ENCODE data around the gene LAMC2. TPM values are rescaled to one million over a fixed set of nuclear protein-coding genes. Genes with fewer than 3 reads are reported as not detected.
A peak's percentile ranks its signal among the peaks of the same experiment; 100 is the strongest.

The LAMC2 gene
- total and polyA plus RNA-seq, 9 of the 15 experiments (the other 6 are each of a cell fraction or from before 2014, with no cell fraction given): 0.02 to 0.03 TPM; not detected in 7

- TF ChIP-seq UBTF (IDR thresholded peaks at IDR 0.05; ENCODE audit: borderline replicate concordance in 1 of 2, low read depth in 2 of 2, low read length in 2 of 2) (no peak), KHSRP (IDR thresholded peaks at IDR 0.05) (no peak), ESRRB (CRISPR knock-in tag; IDR thresholded peaks at IDR 0.05; ENCODE audit: borderline replicate concordance) (no peak), ZBTB8A (IDR thresholded peaks at IDR 0.05; ENCODE audit: partially characterized antibody) (no peak)
Observed at GRCh38 chr1:183235503-183235902, 49.4 kb downstream of the LAMC2 start (continued).

GRCh38 chr1:183236158-183236725 lies 50.2 kb downstream of the LAMC2 start:
- Histone ChIP-seq H3K9ac (ENCODE audit: insufficient read depth in 1 of 2, low read depth in 2 of 2, low read length in 2 of 2) (no peak overlapping the region), H4K20me1 (replicated peaks; ENCODE audit: control insufficient read depth, insufficient read depth, low read length) (no peaks in the 10 kb centered on the region), H3K4me2 (ENCODE audit: insufficient read depth, low read length) (no peak overlapping the region), H3K79me2 (ENCODE audit: control insufficient read depth, insufficient read depth, low read length) (no peaks in the 10 kb centered on the region), H3K9me3 (replicated peaks; ENCODE audit: control insufficient read depth, insufficient read depth, low read depth, low read length) (no peaks in the 10 kb centered on the region), H3K27ac (ENCODE audit: extremely low read depth, low read depth, low read length) (no peak overlapping the region), H3K9me1 (ENCODE audit: control insufficient read depth, insufficient read depth, low read length) (no peaks in the 10 kb centered on the region), H3K4me3 (no peak overlapping the region), H2AFZ (ENCODE audit: low read depth, low read length) (no peak overlapping the region), H3K4me1 (replicated peaks in 1 of 2; ENCODE audit: control insufficient read depth in 2 of 2, insufficient read depth in 2 of 2, low read length in 2 of 2) (no peaks in the 10 kb centered on the region), H3K27me3 (ENCODE audit: control insufficient read depth in 2 of 2, insufficient read depth in 2 of 2, low read length in 2 of 2) (peaks cover 6 to 28% of the 10 kb centered on the region in 2 experiments), H3K36me3 (ENCODE audit: control insufficient read depth, insufficient read depth, low read length) (no peaks in the 10 kb centered on the region)
- peak in 1 of 4 experiments; percentile 6 for DNase-seq (ENCODE audit: extremely low read depth in 1 of 4, low spot score in 3 of 4)
- intact Hi-C loops (cut with micrococcal nuclease): no loop called here
- no TSS peak for BruUV-seq (replicated peaks)
- FAIRE-seq: no peak
- POLR2A ChIA-PET: no interaction called here
- no peak for ATAC-seq
- WGBS (ENCODE audit: insufficient coverage, low coverage, missing lambda C conversion rate): 7% methylated on average over 6 of the region's 6 CpGs
- CTCF ChIA-PET (ENCODE audit: low intra/inter-chr PET ratio): interaction anchor here (0.8 kb wide), 1 partner anchor 274 kb away, joined by 3 read pairs; no protein-coding TSS in a partner anchor
- in situ Hi-C loops (cut with MboI): loop anchor here (25.0 kb wide), 1 partner anchor 274 kb away; the partner anchor contains the start of gene SHCBP1L
- TF ChIP-seq HINFP (tag; conservative IDR thresholded peaks at IDR 0.05; ENCODE audit: low read depth): no peak
- TF ChIP-seq NCOA6 (IDR thresholded peaks at IDR 0.05): no peak
- TF ChIP-seq ETS2 (tag; IDR thresholded peaks at IDR 0.05; ENCODE audit: borderline replicate concordance, poor library complexity, severe bottlenecking): no peak
- no peak for TF ChIP-seq ESRRA (IDR thresholded peaks at IDR 0.05; ENCODE audit: borderline replicate concordance, low read depth)
- TF ChIP-seq USF2 (CRISPR knock-in tag; IDR thresholded peaks at IDR 0.05): no peak
- TF ChIP-seq ZNF133 (CRISPR knock-in tag; IDR thresholded peaks at IDR 0.05): no peak
- TF ChIP-seq HNRNPL (IDR thresholded peaks at IDR 0.05; ENCODE audit: low read depth, low read length): no peak
- no peak for TF ChIP-seq MLLT1 (IDR thresholded peaks at IDR 0.05)
- TF ChIP-seq NFE2L1 (tag; IDR thresholded peaks at IDR 0.05; ENCODE audit: borderline replicate concordance, low read depth): no peak
